ENCODE data around the gene TATDN3.

DNA sequence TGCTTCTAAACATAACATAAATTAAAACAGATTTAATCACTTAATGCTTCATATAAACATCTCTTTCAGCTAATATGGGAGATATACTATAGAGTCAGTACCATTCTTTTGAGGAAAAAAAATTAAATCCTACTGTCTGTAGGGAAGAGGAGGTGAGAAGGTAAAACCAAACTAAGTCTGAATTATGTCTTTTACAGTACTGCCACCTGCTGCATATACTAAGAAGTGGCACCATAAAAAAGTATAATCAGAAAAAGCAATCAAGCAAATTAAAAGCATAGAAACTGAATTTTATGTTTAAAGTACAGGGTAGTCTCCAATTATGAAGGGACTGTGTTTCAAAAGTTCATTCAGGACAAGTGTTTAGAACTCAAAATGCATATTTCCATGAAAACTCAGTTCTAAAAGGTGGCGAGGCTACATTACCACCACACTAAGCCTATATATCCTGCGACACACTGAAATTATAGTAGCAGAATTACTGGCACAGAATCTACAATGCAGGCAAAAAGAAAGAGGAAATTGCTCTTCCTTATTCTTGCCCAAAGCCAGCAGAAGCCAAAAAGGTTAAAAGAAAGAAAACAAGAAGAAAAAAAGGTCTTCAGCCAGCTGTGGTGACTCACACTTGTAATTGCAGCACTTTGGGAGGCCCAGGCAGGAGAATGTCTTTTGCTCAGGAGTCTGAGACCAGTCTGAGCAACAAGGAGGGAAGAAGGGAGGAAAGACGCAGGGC lies 9.1 kb upstream of the TATDN3 start:
- TF ChIP-seq POLR2AphosphoS5 (IDR thresholded peaks at IDR 0.05; ENCODE audit: low read depth, low read length) (no peak), FOXM1 (IDR thresholded peaks at IDR 0.05; ENCODE audit: low read depth) (no peak), TEAD4 (IDR thresholded peaks at IDR 0.05; ENCODE audit: borderline replicate concordance, insufficient read depth) (no peak), EZH2phosphoT487 (IDR thresholded peaks at IDR 0.05; ENCODE audit: borderline replicate concordance, low read depth) (no peak), MEF2A (IDR thresholded peaks at IDR 0.05; ENCODE audit: borderline replicate concordance, low read depth) (no peak), EP300 (IDR thresholded peaks at IDR 0.05; ENCODE audit: borderline replicate concordance in 1 of 2, low read depth in 1 of 2, low read length in 1 of 2) (no peak)
- TF ChIP-seq, protein P1, sequence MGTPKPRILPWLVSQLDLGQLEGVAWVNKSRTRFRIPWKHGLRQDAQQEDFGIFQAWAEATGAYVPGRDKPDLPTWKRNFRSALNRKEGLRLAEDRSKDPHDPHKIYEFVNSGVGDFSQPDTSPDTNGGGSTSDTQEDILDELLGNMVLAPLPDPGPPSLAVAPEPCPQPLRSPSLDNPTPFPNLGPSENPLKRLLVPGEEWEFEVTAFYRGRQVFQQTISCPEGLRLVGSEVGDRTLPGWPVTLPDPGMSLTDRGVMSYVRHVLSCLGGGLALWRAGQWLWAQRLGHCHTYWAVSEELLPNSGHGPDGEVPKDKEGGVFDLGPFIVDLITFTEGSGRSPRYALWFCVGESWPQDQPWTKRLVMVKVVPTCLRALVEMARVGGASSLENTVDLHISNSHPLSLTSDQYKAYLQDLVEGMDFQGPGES (IDR thresholded peaks at IDR 0.05; ENCODE audit: low read depth, low read length): no peak
